ENCODE measurements around the gene INSYN2B.

- TF ChIP-seq GATA3 (IDR thresholded peaks at IDR 0.05; ENCODE audit: low read depth, low read length) (no peak), GATA2 (IDR thresholded peaks at IDR 0.05; ENCODE audit: low read depth, low read length) (no peak)
Measured at GRCh38 chr5:169886033-169886432, 94.3 kb downstream of the INSYN2B start.

Measured in SH-SY5Y (cell line).